Measurements from ENCODE around the gene IGSF21.

Gene IGSF21

GRCh38 chr1:18271336-18271735, 163.7 kb downstream of the IGSF21 start:
- H2BK12ac ChIP-seq (ENCODE audit: low read length) = no peak overlapping the region
- WGBS (ENCODE audit: extremely low coverage, insufficient coverage, insufficient read length) = no CpG with 5 or more reads among the region's 2 CpGs
- no peaks in the 10 kb centered on the region for H3K79me1 ChIP-seq (ENCODE audit: low read length)
- H3K14ac ChIP-seq (ENCODE audit: low read length) = no peak overlapping the region
- no peak overlapping the region for H2BK120ac ChIP-seq (ENCODE audit: insufficient read depth, low read length, poor library complexity)
- H3K23ac ChIP-seq (ENCODE audit: low read length) = no peak overlapping the region
- H3K4me1 ChIP-seq (ENCODE audit: control insufficient read depth in 1 of 2, insufficient read depth in 2 of 2, low read length in 2 of 2) = no peaks in the 10 kb centered on the region
- H2BK5ac ChIP-seq (ENCODE audit: low read depth, low read length, poor library complexity) = no peak overlapping the region
- H3K4me3 ChIP-seq (ENCODE audit: low read depth, low read length) = no peak overlapping the region
- no peak for DNase-seq
- H3K27ac ChIP-seq (ENCODE audit: low read depth, low read length) = no peak overlapping the region
- H3K36me3 ChIP-seq (ENCODE audit: control insufficient read depth in 1 of 2, insufficient read depth in 2 of 2, low read length in 2 of 2) = no peaks in the 10 kb centered on the region
- no peak overlapping the region for H2AK5ac ChIP-seq (ENCODE audit: low read length)
- peaks cover 5% of the 10 kb centered on the region for H3K9me3 ChIP-seq (ENCODE audit: insufficient read depth, low read depth, low read length)
- H4K12ac ChIP-seq (ENCODE audit: low read depth, low read length) = no peak overlapping the region
- H4K91ac ChIP-seq (ENCODE audit: low read depth, low read length) = no peak overlapping the region
- no peak overlapping the region for H2AFZ ChIP-seq (ENCODE audit: insufficient read depth, low read length, poor library complexity)
- H3K79me2 ChIP-seq (ENCODE audit: control insufficient read depth, insufficient read depth, low read length, poor library complexity) = no peaks in the 10 kb centered on the region
- H3K18ac ChIP-seq (ENCODE audit: low read length) = no peak overlapping the region
- no peak overlapping the region for H3K4me2 ChIP-seq (ENCODE audit: low read length)
- H3K27me3 ChIP-seq (ENCODE audit: insufficient read depth, low read length) = no peaks in the 10 kb centered on the region
- H4K8ac ChIP-seq (ENCODE audit: low read depth, low read length) = no peak overlapping the region
- H3K4ac ChIP-seq (ENCODE audit: low read depth, low read length) = no peak overlapping the region
- H3K9ac ChIP-seq (ENCODE audit: low read length) = no peak overlapping the region

GRCh38 chr1:18278946-18279345, 171.3 kb downstream of the IGSF21 start:
- H3K36me3 ChIP-seq (ENCODE audit: control insufficient read depth in 1 of 2, insufficient read depth in 2 of 2, low read length in 2 of 2) = no peaks in the 10 kb centered on the region
- no peaks in the 10 kb centered on the region for H3K27me3 ChIP-seq (ENCODE audit: insufficient read depth, low read length)
- no peak overlapping the region for H2BK5ac ChIP-seq (ENCODE audit: low read depth, low read length, poor library complexity)
- no peak overlapping the region for H2AFZ ChIP-seq (ENCODE audit: insufficient read depth, low read length, poor library complexity)
- DNase-seq = no peak
- no CpG with 5 or more reads among the region's 5 CpGs for WGBS (ENCODE audit: extremely low coverage, insufficient coverage, insufficient read length)
- no peak overlapping the region for H3K4ac ChIP-seq (ENCODE audit: low read depth, low read length)
- no peak overlapping the region for H3K23ac ChIP-seq (ENCODE audit: low read length)
- H3K79me1 ChIP-seq (ENCODE audit: low read length) = no peaks in the 10 kb centered on the region
- H3K14ac ChIP-seq (ENCODE audit: low read length) = no peak overlapping the region
- H4K91ac ChIP-seq (ENCODE audit: low read depth, low read length) = no peak overlapping the region
- no peaks in the 10 kb centered on the region for H3K4me1 ChIP-seq (ENCODE audit: control insufficient read depth in 1 of 2, insufficient read depth in 2 of 2, low read length in 2 of 2)
- no peak overlapping the region for H2BK120ac ChIP-seq (ENCODE audit: insufficient read depth, low read length, poor library complexity)
- H4K12ac ChIP-seq (ENCODE audit: low read depth, low read length) = no peak overlapping the region
- no peak overlapping the region for H4K8ac ChIP-seq (ENCODE audit: low read depth, low read length)
- H3K9ac ChIP-seq (ENCODE audit: low read length) = no peak overlapping the region
- no peak overlapping the region for H3K4me2 ChIP-seq (ENCODE audit: low read length)
- no peak overlapping the region for H2BK12ac ChIP-seq (ENCODE audit: low read length)
- H3K79me2 ChIP-seq (ENCODE audit: control insufficient read depth, insufficient read depth, low read length, poor library complexity) = no peaks in the 10 kb centered on the region
- no peak overlapping the region for H3K4me3 ChIP-seq (ENCODE audit: low read depth, low read length)
- H3K9me3 ChIP-seq (ENCODE audit: insufficient read depth, low read depth, low read length) = peaks cover 2% of the 10 kb centered on the region
- no peak overlapping the region for H2AK5ac ChIP-seq (ENCODE audit: low read length)
- H3K27ac ChIP-seq (ENCODE audit: low read depth, low read length) = no peak overlapping the region
- H3K18ac ChIP-seq (ENCODE audit: low read length) = no peak overlapping the region

GRCh38 chr1:18279351-18280074, 171.9 kb downstream of the IGSF21 start:
- no peak overlapping the region for H3K27ac ChIP-seq (ENCODE audit: low read depth, low read length)
- no peaks in the 10 kb centered on the region for H3K4me1 ChIP-seq (ENCODE audit: control insufficient read depth in 1 of 2, insufficient read depth in 2 of 2, low read length in 2 of 2)
- H3K9ac ChIP-seq (ENCODE audit: low read length) = no peak overlapping the region
- H3K4ac ChIP-seq (ENCODE audit: low read depth, low read length) = no peak overlapping the region
- H4K12ac ChIP-seq (ENCODE audit: low read depth, low read length) = no peak overlapping the region
- no peak overlapping the region for H4K8ac ChIP-seq (ENCODE audit: low read depth, low read length)
- no peak overlapping the region for H2AK5ac ChIP-seq (ENCODE audit: low read length)
- H2BK5ac ChIP-seq (ENCODE audit: low read depth, low read length, poor library complexity) = no peak overlapping the region
- H2BK12ac ChIP-seq (ENCODE audit: low read length) = no peak overlapping the region
- WGBS (ENCODE audit: extremely low coverage, insufficient coverage, insufficient read length) = no CpG with 5 or more reads among the region's 15 CpGs
- H3K27me3 ChIP-seq (ENCODE audit: insufficient read depth, low read length) = no peaks in the 10 kb centered on the region
- H3K9me3 ChIP-seq (ENCODE audit: insufficient read depth, low read depth, low read length) = peaks cover 2% of the 10 kb centered on the region
- no peak overlapping the region for H3K4me3 ChIP-seq (ENCODE audit: low read depth, low read length)
- H4K91ac ChIP-seq (ENCODE audit: low read depth, low read length) = no peak overlapping the region
- no peak overlapping the region for H3K23ac ChIP-seq (ENCODE audit: low read length)
- no peak for DNase-seq
- no peak overlapping the region for H2AFZ ChIP-seq (ENCODE audit: insufficient read depth, low read length, poor library complexity)
- H3K14ac ChIP-seq (ENCODE audit: low read length) = no peak overlapping the region
- H3K36me3 ChIP-seq (ENCODE audit: control insufficient read depth in 1 of 2, insufficient read depth in 2 of 2, low read length in 2 of 2) = no peaks in the 10 kb centered on the region
- no peak overlapping the region for H3K18ac ChIP-seq (ENCODE audit: low read length)
- H3K79me1 ChIP-seq (ENCODE audit: low read length) = no peaks in the 10 kb centered on the region
- no peaks in the 10 kb centered on the region for H3K79me2 ChIP-seq (ENCODE audit: control insufficient read depth, insufficient read depth, low read length, poor library complexity)
- no peak overlapping the region for H3K4me2 ChIP-seq (ENCODE audit: low read length)
- no peak overlapping the region for H2BK120ac ChIP-seq (ENCODE audit: insufficient read depth, low read length, poor library complexity)

DNA sequence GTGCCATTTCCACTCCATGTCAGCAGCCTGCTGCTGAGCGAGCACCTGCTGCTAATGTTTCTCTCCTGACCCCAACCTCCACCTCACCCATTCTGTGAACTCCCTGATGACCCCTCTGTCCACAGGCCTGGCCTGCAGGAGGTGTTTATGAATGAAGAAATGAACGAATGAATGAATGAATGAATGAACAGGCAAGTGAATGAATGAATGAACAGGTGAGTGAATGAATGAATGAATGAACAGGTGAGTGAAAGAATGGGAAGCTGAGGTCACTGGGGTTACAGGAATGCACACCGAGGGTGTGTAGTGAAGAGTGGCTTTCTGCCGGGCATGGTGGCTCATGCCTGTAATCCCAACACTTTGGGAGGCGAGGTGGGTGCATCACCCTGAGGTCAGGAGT, 173.4 kb downstream of the IGSF21 start:
- H4K91ac ChIP-seq (ENCODE audit: low read depth, low read length) = no peak overlapping the region
- no peak overlapping the region for H3K9ac ChIP-seq (ENCODE audit: low read length)
- H4K12ac ChIP-seq (ENCODE audit: low read depth, low read length) = no peak overlapping the region
- H3K79me1 ChIP-seq (ENCODE audit: low read length) = no peaks in the 10 kb centered on the region
- no peak overlapping the region for H2BK5ac ChIP-seq (ENCODE audit: low read depth, low read length, poor library complexity)
- no CpG with 5 or more reads among the region's 5 CpGs for WGBS (ENCODE audit: extremely low coverage, insufficient coverage, insufficient read length)
- no peak overlapping the region for H2BK120ac ChIP-seq (ENCODE audit: insufficient read depth, low read length, poor library complexity)
- no peaks in the 10 kb centered on the region for H3K36me3 ChIP-seq (ENCODE audit: control insufficient read depth in 1 of 2, insufficient read depth in 2 of 2, low read length in 2 of 2)
- H2AFZ ChIP-seq (ENCODE audit: insufficient read depth, low read length, poor library complexity) = no peak overlapping the region
- no peak overlapping the region for H3K14ac ChIP-seq (ENCODE audit: low read length)
- no peak overlapping the region for H3K4me3 ChIP-seq (ENCODE audit: low read depth, low read length)
- H3K27ac ChIP-seq (ENCODE audit: low read depth, low read length) = no peak overlapping the region
- no peak overlapping the region for H3K4ac ChIP-seq (ENCODE audit: low read depth, low read length)
- H3K18ac ChIP-seq (ENCODE audit: low read length) = no peak overlapping the region
- H3K9me3 ChIP-seq (ENCODE audit: insufficient read depth, low read depth, low read length) = peaks cover 2% of the 10 kb centered on the region
- no peaks in the 10 kb centered on the region for H3K4me1 ChIP-seq (ENCODE audit: control insufficient read depth in 1 of 2, insufficient read depth in 2 of 2, low read length in 2 of 2)
- H3K4me2 ChIP-seq (ENCODE audit: low read length) = no peak overlapping the region
- no peak overlapping the region for H4K8ac ChIP-seq (ENCODE audit: low read depth, low read length)
- no peak overlapping the region for H3K23ac ChIP-seq (ENCODE audit: low read length)
- no peak for DNase-seq
- no peaks in the 10 kb centered on the region for H3K27me3 ChIP-seq (ENCODE audit: insufficient read depth, low read length)
- H3K79me2 ChIP-seq (ENCODE audit: control insufficient read depth, insufficient read depth, low read length, poor library complexity) = no peaks in the 10 kb centered on the region
- H2BK12ac ChIP-seq (ENCODE audit: low read length) = no peak overlapping the region
- H2AK5ac ChIP-seq (ENCODE audit: low read length) = no peak overlapping the region

Data from trophoblast cell (in vitro differentiated cells and primary cell).